Upper lobe of left lung (tissue), 6 donors: ENCODE results near the gene KISS1R. TPM values are rescaled to one million over a fixed set of nuclear protein-coding genes. Genes with fewer than 3 reads are reported as not detected.

Experiments
- ATAC-seq, 2 donors: fragments of 200-7000 bp; cut with Tn5 transposase; one replicate each; pipeline ENCODE4 v1.9.1; 2022; ENCODE audit warnings: mild to moderate bottlenecking in 2 of 2, moderate library complexity in 2 of 2; ENCODE audit not compliant: low FRiP score in 2 of 2
- DNase-seq, 2 donors: peaks; one replicate each; pipeline ENCODE4 v3.0.0-alpha.2; 2019 to 2020
- H3K27ac ChIP-seq, 4 donors: fragments of 200-600 bp; sonication (generic); one replicate each; pipeline ENCODE4 v1.5.1; 2016 to 2019
- H3K27me3 ChIP-seq, 4 donors: fragments of 200-600 bp; sonication (generic); one replicate each; pipeline ENCODE4 v1.5.1; 2017 to 2019
- H3K36me3 ChIP-seq, 4 donors: fragments of 200-600 bp; sonication (generic); one replicate each; pipeline ENCODE4 v1.5.1; 2016 to 2019
- H3K4me1 ChIP-seq, 4 donors: fragments of 200-600 bp; sonication (generic); one replicate each; pipeline ENCODE4 v1.5.1; 2018 to 2019
- H3K4me3 ChIP-seq, 4 donors: fragments of 200-600 bp; sonication (generic); one replicate each; pipeline ENCODE4 v1.5.1; 2017 to 2019; ENCODE audit warnings: mild to moderate bottlenecking in 2 of 4, moderate library complexity in 1 of 4
- H3K9me3 ChIP-seq, 4 donors: fragments of 200-600 bp; sonication (generic); one replicate each; pipeline ENCODE4 v1.5.1; 2018 to 2019
- CTCF ChIP-seq, 6 experiments: fragments of 450-650 bp in 4 of 6; fragments of 200-600 bp in 2 of 6; sonication (generic) in 2 of 6; IDR thresholded peaks; one replicate each; pipeline ENCODE4 v1.5.1; 2016 to 2019; ENCODE audit warnings: antibody characterized with exemption in 6 of 6
- EP300 ChIP-seq, 4 donors: sonication (generic); formaldehyde crosslinking; IDR thresholded peaks; one replicate each; pipeline ENCODE4 v1.5.1; 2017; ENCODE audit warnings: antibody characterized with exemption in 4 of 4, control low read depth in 2 of 4
- POLR2A ChIP-seq, 4 donors: fragments of 450-650 bp; IDR thresholded peaks; one replicate each; pipeline ENCODE4 v1.5.1; 2016 to 2017; ENCODE audit warnings: antibody characterized with exemption in 4 of 4, mild to moderate bottlenecking in 2 of 4
- POLR2AphosphoS5 ChIP-seq, 2 donors: sonication (generic); formaldehyde crosslinking; IDR thresholded peaks; one replicate each; pipeline ENCODE4 v1.5.1; 2017; ENCODE audit warnings: antibody characterized with exemption in 2 of 2
- WGBS, 2 donors: methylation state at CpG; one replicate each; pipeline ENCODE4 v1.1.5; 2017 to 2018; 5-methylcytosine and 5-hydroxymethylcytosine counted together
- total RNA-seq, 6 donors: library from RNA; depleted of rRNA in 4 of 6; stranded (reverse); fragments of >200 nt in 4 of 6; gene quantifications; one replicate each; pipeline versions ENCODE4 v1.1.0 to v1.2.1, GENCODE V29; 2016 to 2021
- donor health status: DM: no; HTN: no; CAD: no; lungs with moderate emphysema.
- donor health status: DM: no; HTN: yes; CAD: no; lungs with severe emphysema.

The KISS1R gene
- total RNA-seq, 6 donors from 2014 or later = not detected

GRCh38 chr19:941292-942132 is 24.4 kb downstream of the KISS1R start:
- Histone ChIP-seq H3K36me3 (peaks cover 0 to 7% (median 0%) of the 10 kb centered on the region in 4 donors), H3K27ac (peak overlapping the region; percentile 82 to 89 (median 84)), H3K4me3 (peak overlapping the region in 3 of 4 donors; percentile 38 to 49 (median 44)), H3K9me3 (no peaks in the 10 kb centered on the region), H3K4me1 (peaks cover 26 to 38% (median 29%) of the 10 kb centered on the region in 4 donors), H3K27me3 (no peaks in the 10 kb centered on the region)
- ATAC-seq (no peak), DNase-seq (peak in 1 of 2 donors; percentile 67)
- TF ChIP-seq POLR2A (IDR thresholded peaks at IDR 0.05) (no peak), CTCF (IDR thresholded peaks at IDR 0.05) (no peak), EP300 (IDR thresholded peaks at IDR 0.05) (no peak), POLR2AphosphoS5 (IDR thresholded peaks at IDR 0.05) (no peak)
- WGBS, 2 donors = 43 to 50% methylated on average over 21 to 42 of the region's 45 CpGs

GRCh38 chr19:942133-942645 is 25.1 kb downstream of the KISS1R start:
- WGBS, 2 donors = 93% methylated on average over 23 of the region's 32 CpGs; no CpG with 5 or more reads in 1 of the 2 donors
- Histone ChIP-seq H3K9me3 (no peaks in the 10 kb centered on the region), H3K36me3 (peaks cover 0 to 7% (median 0%) of the 10 kb centered on the region in 4 donors), H3K27ac (no peak overlapping the region), H3K27me3 (no peaks in the 10 kb centered on the region), H3K4me1 (peaks cover 26 to 38% (median 29%) of the 10 kb centered on the region in 4 donors), H3K4me3 (no peak overlapping the region)
- no peak for ATAC-seq
- TF ChIP-seq CTCF (IDR thresholded peaks at IDR 0.05) (no peak), POLR2AphosphoS5 (IDR thresholded peaks at IDR 0.05) (no peak), POLR2A (IDR thresholded peaks at IDR 0.05) (no peak), EP300 (IDR thresholded peaks at IDR 0.05) (no peak)
- DNase-seq = peak in 1 of 2 donors; percentile 81

GRCh38 chr19:943551-944170 is 26.5 kb downstream of the KISS1R start:
- DNase-seq = no peak
- Histone ChIP-seq H3K36me3 (peaks cover 0 to 11% (median 0%) of the 10 kb centered on the region in 4 donors), H3K4me3 (no peak overlapping the region), H3K27me3 (no peaks in the 10 kb centered on the region), H3K9me3 (no peaks in the 10 kb centered on the region), H3K4me1 (peaks cover 26 to 33% (median 32%) of the 10 kb centered on the region in 4 donors), H3K27ac (no peak overlapping the region)
- ATAC-seq = no peak
- WGBS, 2 donors = 94 to 98% methylated on average over 6 to 17 of the region's 17 CpGs
- no peak for TF ChIP-seq EP300 (IDR thresholded peaks at IDR 0.05)
- TF ChIP-seq POLR2AphosphoS5 (IDR thresholded peaks at IDR 0.05) = no peak
- TF ChIP-seq POLR2A (IDR thresholded peaks at IDR 0.05) = no peak
- no peak for TF ChIP-seq CTCF (IDR thresholded peaks at IDR 0.05)

GRCh38 chr19:944171-944567 is 27.0 kb downstream of the KISS1R start:
- WGBS, 2 donors = 91% methylated on average over 16 of the region's 27 CpGs; no CpG with 5 or more reads in 1 of the 2 donors
- H3K36me3 ChIP-seq = peaks cover 0 to 11% (median 0%) of the 10 kb centered on the region in 4 donors
- no peaks in the 10 kb centered on the region for H3K27me3 ChIP-seq
- TF ChIP-seq POLR2A (IDR thresholded peaks at IDR 0.05) = no peak
- TF ChIP-seq POLR2AphosphoS5 (IDR thresholded peaks at IDR 0.05) = no peak
- TF ChIP-seq EP300 (IDR thresholded peaks at IDR 0.05) = no peak
- TF ChIP-seq CTCF (IDR thresholded peaks at IDR 0.05) = no peak
- ATAC-seq = peak in 1 of 2 donors; percentile 86
- no peak overlapping the region for H3K4me3 ChIP-seq
- H3K27ac ChIP-seq = no peak overlapping the region
- H3K4me1 ChIP-seq = peaks cover 26 to 32% (median 32%) of the 10 kb centered on the region in 4 donors
- peak in 1 of 2 donors; percentile 87 for DNase-seq
- no peaks in the 10 kb centered on the region for H3K9me3 ChIP-seq
